Activated CD8-positive, alpha-beta T cell treated with anti-CD3 and anti-CD28 coated beads, Interleukin-2, amount 10 ng/mL, durations not matched to agents 7 days and 5 days (primary cell): ENCODE data around the gene MINDY4. TPM values are rescaled to one million over a fixed set of nuclear protein-coding genes. Genes with fewer than 3 reads are reported as not detected.

ENCODE experiments used
- ATAC-seq: fragments of 150-1000 bp; cut with Tn5 transposase; one replicate; pipeline ENCODE4 v1.10.0; 2021; ENCODE audit warnings: moderate library complexity
- CTCF ChIA-PET: fragments of 350-600 bp; sonication (Branson Sonifier 250); formaldehyde crosslinking; loops from one replicate; lab custom pipeline; 2021; ENCODE audit warnings: antibody characterized with exemption; lab: Charles Lee
- POLR2A ChIA-PET: fragments of 350-600 bp; sonication (Branson Sonifier 250); formaldehyde crosslinking; loops from one replicate; lab custom pipeline; 2021; ENCODE audit warnings: antibody characterized with exemption; lab: Charles Lee
- DNase-seq: peaks from one replicate; pipeline ENCODE4 v3.0.0-alpha.2; 2020
- H3K27ac Mint-ChIP-seq: one replicate; pipeline ENCODE4 v1.8.0; 2021; ENCODE audit warnings: mild to moderate bottlenecking, mixed read lengths
- H3K27me3 Mint-ChIP-seq: one replicate; pipeline ENCODE4 v1.8.0; 2021; ENCODE audit warnings: low read depth, mixed read lengths
- H3K36me3 Mint-ChIP-seq: one replicate; pipeline ENCODE4 v1.8.0; 2021; ENCODE audit warnings: low read depth, mixed read lengths
- H3K4me1 Mint-ChIP-seq: one replicate; pipeline ENCODE4 v1.8.0; 2021; ENCODE audit warnings: low read depth, mixed read lengths
- H3K4me3 Mint-ChIP-seq: one replicate; pipeline ENCODE4 v1.8.0; 2021; ENCODE audit warnings: mild to moderate bottlenecking, mixed read lengths
- H3K9me3 Mint-ChIP-seq: one replicate; pipeline ENCODE4 v1.8.0; 2022; ENCODE audit warnings: mixed read lengths; ENCODE audit not compliant: insufficient read depth
- total RNA-seq, 2 experiments: library from RNA; stranded (reverse); gene quantifications; one replicate each; pipeline ENCODE4 v1.2.3, GENCODE V29; 2021

Gene MINDY4
- total RNA-seq, 2 experiments from 2014 or later: 1.3 to 1.5 TPM

- H3K9me3 Mint-ChIP-seq: no peaks in the 10 kb centered on the region
- ChIA-PET CTCF (no interaction called here), POLR2A (no interaction called here)
- DNase-seq (no peak), ATAC-seq (no peak)
- no peak overlapping the region for H3K27ac Mint-ChIP-seq
- H3K4me1 Mint-ChIP-seq: peaks cover 11% of the 10 kb centered on the region
- H3K27me3 Mint-ChIP-seq: no peaks in the 10 kb centered on the region
- no peaks in the 10 kb centered on the region for H3K36me3 Mint-ChIP-seq
- H3K4me3 Mint-ChIP-seq: no peak overlapping the region
Observed at GRCh38 chr7:30905078-30906012, 134.1 kb downstream of the MINDY4 start.

GRCh38 chr7:30906014-30906413, 134.8 kb downstream of the MINDY4 start:
- H3K27ac Mint-ChIP-seq: no peak overlapping the region
- no peak for ATAC-seq
- no peaks in the 10 kb centered on the region for H3K9me3 Mint-ChIP-seq
- H3K4me1 Mint-ChIP-seq: peaks cover 9% of the 10 kb centered on the region
- ChIA-PET POLR2A (no interaction called here), CTCF (no interaction called here)
- no peak overlapping the region for H3K4me3 Mint-ChIP-seq
- H3K27me3 Mint-ChIP-seq: no peaks in the 10 kb centered on the region
- no peak for DNase-seq
- H3K36me3 Mint-ChIP-seq: no peaks in the 10 kb centered on the region

GRCh38 chr7:30906515-30907240, 135.5 kb downstream of the MINDY4 start:
- POLR2A ChIA-PET: no interaction called here
- no peak overlapping the region for H3K27ac Mint-ChIP-seq
- H3K36me3 Mint-ChIP-seq: no peaks in the 10 kb centered on the region
- H3K9me3 Mint-ChIP-seq: no peaks in the 10 kb centered on the region
- no peak overlapping the region for H3K4me3 Mint-ChIP-seq
- peaks cover 2% of the 10 kb centered on the region for H3K4me1 Mint-ChIP-seq
- DNase-seq (no peak), ATAC-seq (no peak)
- CTCF ChIA-PET: no interaction called here
- H3K27me3 Mint-ChIP-seq: no peaks in the 10 kb centered on the region

- CTCF ChIA-PET: no interaction called here
- ATAC-seq: no peak
- POLR2A ChIA-PET: no interaction called here
- H3K27ac Mint-ChIP-seq: no peak overlapping the region
- H3K4me3 Mint-ChIP-seq: no peak overlapping the region
- H3K36me3 Mint-ChIP-seq: no peaks in the 10 kb centered on the region
- no peaks in the 10 kb centered on the region for H3K27me3 Mint-ChIP-seq
- no peaks in the 10 kb centered on the region for H3K4me1 Mint-ChIP-seq
- H3K9me3 Mint-ChIP-seq: no peaks in the 10 kb centered on the region
- no peak for DNase-seq
Observed at GRCh38 chr7:30907527-30908267, 136.5 kb downstream of the MINDY4 start.

GRCh38 chr7:30908681-30909080, 137.5 kb downstream of the MINDY4 start:
- CTCF ChIA-PET: no interaction called here
- DNase-seq: no peak
- no peaks in the 10 kb centered on the region for H3K36me3 Mint-ChIP-seq
- no peak overlapping the region for H3K4me3 Mint-ChIP-seq
- no peaks in the 10 kb centered on the region for H3K9me3 Mint-ChIP-seq
- POLR2A ChIA-PET: no interaction called here
- H3K27ac Mint-ChIP-seq: no peak overlapping the region
- H3K4me1 Mint-ChIP-seq: no peaks in the 10 kb centered on the region
- ATAC-seq: no peak
- H3K27me3 Mint-ChIP-seq: no peaks in the 10 kb centered on the region

GRCh38 chr7:30909431-30909830, 138.2 kb downstream of the MINDY4 start:
- CTCF ChIA-PET: no interaction called here
- H3K4me1 Mint-ChIP-seq: no peaks in the 10 kb centered on the region
- DNase-seq: no peak
- no peaks in the 10 kb centered on the region for H3K36me3 Mint-ChIP-seq
- no peak overlapping the region for H3K4me3 Mint-ChIP-seq
- no peak overlapping the region for H3K27ac Mint-ChIP-seq
- no peak for ATAC-seq
- H3K27me3 Mint-ChIP-seq: no peaks in the 10 kb centered on the region
- no peaks in the 10 kb centered on the region for H3K9me3 Mint-ChIP-seq
- POLR2A ChIA-PET: no interaction called here

GRCh38 chr7:30910411-30911073, 139.3 kb downstream of the MINDY4 start:
- Mint-ChIP-seq H3K9me3 (no peaks in the 10 kb centered on the region), H3K27me3 (no peaks in the 10 kb centered on the region), H3K36me3 (no peaks in the 10 kb centered on the region), H3K27ac (no peak overlapping the region), H3K4me1 (no peaks in the 10 kb centered on the region), H3K4me3 (no peak overlapping the region)
- ATAC-seq (no peak), DNase-seq (no peak)
- ChIA-PET POLR2A (no interaction called here), CTCF (interaction anchor here (0.6 kb wide), 1 partner anchor 28 kb away, joined by 3 read pairs; no protein-coding TSS in a partner anchor)

GRCh38 chr7:30911133-30911532, 139.9 kb downstream of the MINDY4 start:
- ChIA-PET CTCF (interaction anchor here (0.6 kb wide), 1 partner anchor 28 kb away, joined by 3 read pairs; no protein-coding TSS in a partner anchor), POLR2A (no interaction called here)
- no peaks in the 10 kb centered on the region for H3K36me3 Mint-ChIP-seq
- no peaks in the 10 kb centered on the region for H3K27me3 Mint-ChIP-seq
- H3K4me1 Mint-ChIP-seq: no peaks in the 10 kb centered on the region
- H3K4me3 Mint-ChIP-seq: no peak overlapping the region
- no peaks in the 10 kb centered on the region for H3K9me3 Mint-ChIP-seq
- H3K27ac Mint-ChIP-seq: no peak overlapping the region
- no peak for ATAC-seq
- no peak for DNase-seq

- no peak within 1 kb of the TSS for H3K4me3 Mint-ChIP-seq
- no peaks in the 10 kb centered on the region for H3K9me3 Mint-ChIP-seq
- H3K27me3 Mint-ChIP-seq: no peaks in the 10 kb centered on the region
- no peak within 1 kb of the TSS for H3K27ac Mint-ChIP-seq
- POLR2A ChIA-PET: no interaction called here
- no peaks in the 10 kb centered on the region for H3K36me3 Mint-ChIP-seq
- no peak for ATAC-seq
- CTCF ChIA-PET: interaction anchor here (0.6 to 1.4 kb wide), 2 partner anchors 27 kb away, joined by 3 to 4 read pairs; no protein-coding TSS in a partner anchor
- no peaks in the 10 kb centered on the region for H3K4me1 Mint-ChIP-seq
- DNase-seq: no peak
Observed at GRCh38 chr7:30911561-30911969, 140.3 kb downstream of the MINDY4 start, which contains the start of gene AQP1. TSS of gene AQP1 (plus strand) at chr7:30911853. CDS start at chr7:30911910, 57 bp downstream.

- H3K27ac Mint-ChIP-seq: no peak overlapping the region
- no peaks in the 10 kb centered on the region for H3K36me3 Mint-ChIP-seq
- H3K27me3 Mint-ChIP-seq: no peaks in the 10 kb centered on the region
- no peaks in the 10 kb centered on the region for H3K9me3 Mint-ChIP-seq
- no peak overlapping the region for H3K4me3 Mint-ChIP-seq
- ChIA-PET POLR2A (no interaction called here), CTCF (interaction anchor here (1.4 kb wide), 1 partner anchor 26 kb away, joined by 4 read pairs; no protein-coding TSS in a partner anchor)
- ATAC-seq: no peak
- H3K4me1 Mint-ChIP-seq: no peaks in the 10 kb centered on the region
- DNase-seq: no peak
Observed at GRCh38 chr7:30912021-30912730, 141.0 kb downstream of the MINDY4 start.

- CTCF ChIA-PET: interaction anchor here (1.4 kb wide), 1 partner anchor 26 kb away, joined by 4 read pairs; no protein-coding TSS in a partner anchor
- Mint-ChIP-seq H3K36me3 (no peaks in the 10 kb centered on the region), H3K27me3 (no peaks in the 10 kb centered on the region)
Observed at GRCh38 chr7:30912731-30912985, 141.4 kb downstream of the MINDY4 start.

More at GRCh38 chr7:30912731-30912985, 141.4 kb downstream of the MINDY4 start:
- no peaks in the 10 kb centered on the region for H3K4me1 Mint-ChIP-seq
- DNase-seq: no peak
- H3K27ac Mint-ChIP-seq: no peak overlapping the region
- no peaks in the 10 kb centered on the region for H3K9me3 Mint-ChIP-seq
- POLR2A ChIA-PET: no interaction called here
- H3K4me3 Mint-ChIP-seq: no peak overlapping the region
- ATAC-seq: no peak
